ENCODE data around the gene PGS1. TPM values are rescaled to one million over a fixed set of nuclear protein-coding genes. Genes with fewer than 3 reads are reported as not detected.

Gene PGS1
- total and polyA plus RNA-seq, 2 of the 8 experiments (the other 6 are each of a cell fraction or from before 2014, with no cell fraction given): 46.7 to 60.0 TPM

GRCh38 chr17:78417531-78417909 is 39.1 kb downstream of the PGS1 start (continued):
- TF ChIP-seq, protein P1, sequence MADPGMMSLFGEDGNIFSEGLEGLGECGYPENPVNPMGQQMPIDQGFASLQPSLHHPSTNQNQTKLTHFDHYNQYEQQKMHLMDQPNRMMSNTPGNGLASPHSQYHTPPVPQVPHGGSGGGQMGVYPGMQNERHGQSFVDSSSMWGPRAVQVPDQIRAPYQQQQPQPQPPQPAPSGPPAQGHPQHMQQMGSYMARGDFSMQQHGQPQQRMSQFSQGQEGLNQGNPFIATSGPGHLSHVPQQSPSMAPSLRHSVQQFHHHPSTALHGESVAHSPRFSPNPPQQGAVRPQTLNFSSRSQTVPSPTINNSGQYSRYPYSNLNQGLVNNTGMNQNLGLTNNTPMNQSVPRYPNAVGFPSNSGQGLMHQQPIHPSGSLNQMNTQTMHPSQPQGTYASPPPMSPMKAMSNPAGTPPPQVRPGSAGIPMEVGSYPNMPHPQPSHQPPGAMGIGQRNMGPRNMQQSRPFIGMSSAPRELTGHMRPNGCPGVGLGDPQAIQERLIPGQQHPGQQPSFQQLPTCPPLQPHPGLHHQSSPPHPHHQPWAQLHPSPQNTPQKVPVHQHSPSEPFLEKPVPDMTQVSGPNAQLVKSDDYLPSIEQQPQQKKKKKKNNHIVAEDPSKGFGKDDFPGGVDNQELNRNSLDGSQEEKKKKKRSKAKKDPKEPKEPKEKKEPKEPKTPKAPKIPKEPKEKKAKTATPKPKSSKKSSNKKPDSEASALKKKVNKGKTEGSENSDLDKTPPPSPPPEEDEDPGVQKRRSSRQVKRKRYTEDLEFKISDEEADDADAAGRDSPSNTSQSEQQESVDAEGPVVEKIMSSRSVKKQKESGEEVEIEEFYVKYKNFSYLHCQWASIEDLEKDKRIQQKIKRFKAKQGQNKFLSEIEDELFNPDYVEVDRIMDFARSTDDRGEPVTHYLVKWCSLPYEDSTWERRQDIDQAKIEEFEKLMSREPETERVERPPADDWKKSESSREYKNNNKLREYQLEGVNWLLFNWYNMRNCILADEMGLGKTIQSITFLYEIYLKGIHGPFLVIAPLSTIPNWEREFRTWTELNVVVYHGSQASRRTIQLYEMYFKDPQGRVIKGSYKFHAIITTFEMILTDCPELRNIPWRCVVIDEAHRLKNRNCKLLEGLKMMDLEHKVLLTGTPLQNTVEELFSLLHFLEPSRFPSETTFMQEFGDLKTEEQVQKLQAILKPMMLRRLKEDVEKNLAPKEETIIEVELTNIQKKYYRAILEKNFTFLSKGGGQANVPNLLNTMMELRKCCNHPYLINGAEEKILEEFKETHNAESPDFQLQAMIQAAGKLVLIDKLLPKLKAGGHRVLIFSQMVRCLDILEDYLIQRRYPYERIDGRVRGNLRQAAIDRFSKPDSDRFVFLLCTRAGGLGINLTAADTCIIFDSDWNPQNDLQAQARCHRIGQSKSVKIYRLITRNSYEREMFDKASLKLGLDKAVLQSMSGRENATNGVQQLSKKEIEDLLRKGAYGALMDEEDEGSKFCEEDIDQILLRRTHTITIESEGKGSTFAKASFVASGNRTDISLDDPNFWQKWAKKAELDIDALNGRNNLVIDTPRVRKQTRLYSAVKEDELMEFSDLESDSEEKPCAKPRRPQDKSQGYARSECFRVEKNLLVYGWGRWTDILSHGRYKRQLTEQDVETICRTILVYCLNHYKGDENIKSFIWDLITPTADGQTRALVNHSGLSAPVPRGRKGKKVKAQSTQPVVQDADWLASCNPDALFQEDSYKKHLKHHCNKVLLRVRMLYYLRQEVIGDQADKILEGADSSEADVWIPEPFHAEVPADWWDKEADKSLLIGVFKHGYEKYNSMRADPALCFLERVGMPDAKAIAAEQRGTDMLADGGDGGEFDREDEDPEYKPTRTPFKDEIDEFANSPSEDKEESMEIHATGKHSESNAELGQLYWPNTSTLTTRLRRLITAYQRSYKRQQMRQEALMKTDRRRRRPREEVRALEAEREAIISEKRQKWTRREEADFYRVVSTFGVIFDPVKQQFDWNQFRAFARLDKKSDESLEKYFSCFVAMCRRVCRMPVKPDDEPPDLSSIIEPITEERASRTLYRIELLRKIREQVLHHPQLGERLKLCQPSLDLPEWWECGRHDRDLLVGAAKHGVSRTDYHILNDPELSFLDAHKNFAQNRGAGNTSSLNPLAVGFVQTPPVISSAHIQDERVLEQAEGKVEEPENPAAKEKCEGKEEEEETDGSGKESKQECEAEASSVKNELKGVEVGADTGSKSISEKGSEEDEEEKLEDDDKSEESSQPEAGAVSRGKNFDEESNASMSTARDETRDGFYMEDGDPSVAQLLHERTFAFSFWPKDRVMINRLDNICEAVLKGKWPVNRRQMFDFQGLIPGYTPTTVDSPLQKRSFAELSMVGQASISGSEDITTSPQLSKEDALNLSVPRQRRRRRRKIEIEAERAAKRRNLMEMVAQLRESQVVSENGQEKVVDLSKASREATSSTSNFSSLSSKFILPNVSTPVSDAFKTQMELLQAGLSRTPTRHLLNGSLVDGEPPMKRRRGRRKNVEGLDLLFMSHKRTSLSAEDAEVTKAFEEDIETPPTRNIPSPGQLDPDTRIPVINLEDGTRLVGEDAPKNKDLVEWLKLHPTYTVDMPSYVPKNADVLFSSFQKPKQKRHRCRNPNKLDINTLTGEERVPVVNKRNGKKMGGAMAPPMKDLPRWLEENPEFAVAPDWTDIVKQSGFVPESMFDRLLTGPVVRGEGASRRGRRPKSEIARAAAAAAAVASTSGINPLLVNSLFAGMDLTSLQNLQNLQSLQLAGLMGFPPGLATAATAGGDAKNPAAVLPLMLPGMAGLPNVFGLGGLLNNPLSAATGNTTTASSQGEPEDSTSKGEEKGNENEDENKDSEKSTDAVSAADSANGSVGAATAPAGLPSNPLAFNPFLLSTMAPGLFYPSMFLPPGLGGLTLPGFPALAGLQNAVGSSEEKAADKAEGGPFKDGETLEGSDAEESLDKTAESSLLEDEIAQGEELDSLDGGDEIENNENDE (IDR thresholded peaks at IDR 0.05; ENCODE audit: insufficient replicate concordance, low read length): no peak
